Lower lobe of right lung (tissue), 2 donors: ENCODE data around the gene SMG9. TPM values are rescaled to one million over a fixed set of nuclear protein-coding genes. Genes with fewer than 3 reads are reported as not detected.

Experiments
- ATAC-seq, 2 donors: fragments of 200-7000 bp; cut with Tn5 transposase; one replicate each; pipeline ENCODE4 v1.9.1; 2020 to 2022; ENCODE audit warnings: mild to moderate bottlenecking in 2 of 2, moderate library complexity in 2 of 2
- DNase-seq: peaks from one replicate; pipeline ENCODE4 v3.0.0-alpha.2; 2020
- H3K27ac ChIP-seq: fragments of 200-600 bp; one replicate; pipeline ENCODE4 v1.8.0; 2022
- H3K27me3 ChIP-seq: fragments of 200-600 bp; one replicate; pipeline ENCODE4 v1.8.0; 2022; ENCODE audit warnings: low read depth
- H3K36me3 ChIP-seq: fragments of 200-600 bp; one replicate; pipeline ENCODE4 v1.8.0; 2022; ENCODE audit warnings: mild to moderate bottlenecking
- H3K4me1 ChIP-seq: fragments of 200-600 bp; one replicate; pipeline ENCODE4 v1.8.0; 2022
- H3K4me3 ChIP-seq: fragments of 200-600 bp; one replicate; pipeline ENCODE4 v1.8.0; 2022; ENCODE audit warnings: mild to moderate bottlenecking
- H3K9me3 ChIP-seq: fragments of 200-600 bp; one replicate; pipeline ENCODE4 v1.8.0; 2022
- intact Hi-C: fragments of 100-400 bp; cut with DNase I; formaldehyde crosslinking; loops from one replicate; pipeline ENCODE4 v1.11.0; 2022
- total RNA-seq: library from RNA; stranded (reverse); fragmentation: NEBNext Ultra II Directional; extraction: Animal tissue kit (Norgen Biotek cat#: 25700); gene quantifications from one replicate; pipeline ENCODE4 v1.2.1, GENCODE V29; 2021
- TF ChIP-seq, protein P1 (sequence below): fragments of 200-600 bp; IDR thresholded peaks from one replicate; pipeline ENCODE4 v1.8.0; 2022; ENCODE audit warnings: antibody characterized with exemption, mild to moderate bottlenecking
- donor health status: DM: no; HTN: yes; CAD: no; lungs with severe emphysema.

Gene SMG9
- total RNA-seq, 1 donor from 2014 or later = 47.3 TPM

DNA sequence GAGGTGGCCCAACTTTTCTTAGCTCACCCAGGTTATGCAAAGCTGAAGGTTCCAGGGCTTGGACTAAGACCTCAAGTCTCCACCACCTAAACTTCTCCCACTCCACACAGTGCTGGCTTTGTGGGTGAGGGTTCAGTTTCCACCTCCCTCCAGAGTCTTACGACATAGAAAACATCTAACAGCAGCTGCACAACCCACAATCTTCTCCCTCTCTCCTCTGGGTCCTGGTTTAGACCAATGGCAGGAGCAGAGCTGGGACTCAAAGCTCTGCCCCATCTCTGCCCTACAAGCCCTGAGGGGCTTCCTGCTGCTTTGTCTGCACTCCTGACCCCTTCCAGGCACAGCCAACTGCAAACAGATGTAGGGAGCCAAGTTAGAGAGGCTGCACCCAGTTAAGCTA is 22.9 kb downstream of the SMG9 start:
- no peak for ATAC-seq
- TF ChIP-seq, protein P1, sequence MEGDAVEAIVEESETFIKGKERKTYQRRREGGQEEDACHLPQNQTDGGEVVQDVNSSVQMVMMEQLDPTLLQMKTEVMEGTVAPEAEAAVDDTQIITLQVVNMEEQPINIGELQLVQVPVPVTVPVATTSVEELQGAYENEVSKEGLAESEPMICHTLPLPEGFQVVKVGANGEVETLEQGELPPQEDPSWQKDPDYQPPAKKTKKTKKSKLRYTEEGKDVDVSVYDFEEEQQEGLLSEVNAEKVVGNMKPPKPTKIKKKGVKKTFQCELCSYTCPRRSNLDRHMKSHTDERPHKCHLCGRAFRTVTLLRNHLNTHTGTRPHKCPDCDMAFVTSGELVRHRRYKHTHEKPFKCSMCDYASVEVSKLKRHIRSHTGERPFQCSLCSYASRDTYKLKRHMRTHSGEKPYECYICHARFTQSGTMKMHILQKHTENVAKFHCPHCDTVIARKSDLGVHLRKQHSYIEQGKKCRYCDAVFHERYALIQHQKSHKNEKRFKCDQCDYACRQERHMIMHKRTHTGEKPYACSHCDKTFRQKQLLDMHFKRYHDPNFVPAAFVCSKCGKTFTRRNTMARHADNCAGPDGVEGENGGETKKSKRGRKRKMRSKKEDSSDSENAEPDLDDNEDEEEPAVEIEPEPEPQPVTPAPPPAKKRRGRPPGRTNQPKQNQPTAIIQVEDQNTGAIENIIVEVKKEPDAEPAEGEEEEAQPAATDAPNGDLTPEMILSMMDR = no peak
- no peaks in the 10 kb centered on the region for H3K9me3 ChIP-seq

DNA sequence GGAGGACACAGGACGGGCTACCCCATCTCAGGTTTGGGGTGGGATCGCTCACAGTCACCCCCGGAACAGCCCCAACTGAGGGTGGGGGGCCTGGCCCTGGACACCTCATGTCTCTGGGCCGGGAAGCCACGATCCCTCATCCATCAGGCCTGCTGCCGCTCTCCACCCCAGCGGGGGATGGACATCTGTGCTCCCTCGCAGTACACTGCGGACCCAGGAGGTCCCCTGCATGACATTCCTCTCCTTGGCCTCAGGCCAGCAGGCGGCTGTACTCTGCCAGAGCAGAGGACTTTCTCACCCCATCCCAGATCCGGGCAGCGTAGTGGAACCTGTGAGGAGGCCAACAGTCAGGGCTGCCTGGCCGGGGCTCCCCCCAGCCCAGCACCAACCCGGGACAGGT is 23.4 kb downstream of the SMG9 start:
- intact Hi-C loops = no loop called here
- ATAC-seq (peak in 1 of 2 donors; percentile 14), DNase-seq (no peak)
- Histone ChIP-seq H3K27ac (no peak overlapping the region), H3K36me3 (peaks cover 82% of the 10 kb centered on the region), H3K27me3 (no peaks in the 10 kb centered on the region), H3K9me3 (no peaks in the 10 kb centered on the region), H3K4me1 (peaks cover 11% of the 10 kb centered on the region), H3K4me3 (no peak overlapping the region)
- TF ChIP-seq, protein P1 = no peak

More for the DNA sequence above, 22.9 kb downstream of the SMG9 start:
- H3K4me3 ChIP-seq = no peak overlapping the region
- H3K27ac ChIP-seq = no peak overlapping the region
- intact Hi-C loops = no loop called here
- no peak for DNase-seq
- peaks cover 87% of the 10 kb centered on the region for H3K36me3 ChIP-seq
- peaks cover 11% of the 10 kb centered on the region for H3K4me1 ChIP-seq
- H3K27me3 ChIP-seq = no peaks in the 10 kb centered on the region

DNA sequence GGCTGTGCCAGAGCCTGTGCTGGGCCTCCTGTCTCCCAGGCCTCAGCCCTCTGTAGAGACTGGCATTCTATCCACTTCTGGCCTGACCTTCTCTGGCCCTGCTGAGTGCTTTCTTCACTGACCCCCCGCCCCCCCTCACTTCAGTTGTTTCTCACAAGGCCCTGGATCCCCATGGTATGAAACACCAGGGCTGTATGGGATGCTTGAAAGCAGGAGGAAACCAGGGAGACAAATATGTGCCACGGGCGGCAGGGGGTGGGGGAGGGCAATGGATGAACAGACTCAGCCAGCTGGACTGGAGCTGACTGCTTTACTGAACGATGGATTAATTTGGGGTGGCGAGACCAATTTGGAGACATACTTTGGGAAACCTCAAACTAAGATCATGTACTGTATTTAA is 24.8 kb downstream of the SMG9 start:
- no peak overlapping the region for H3K27ac ChIP-seq

DNA sequence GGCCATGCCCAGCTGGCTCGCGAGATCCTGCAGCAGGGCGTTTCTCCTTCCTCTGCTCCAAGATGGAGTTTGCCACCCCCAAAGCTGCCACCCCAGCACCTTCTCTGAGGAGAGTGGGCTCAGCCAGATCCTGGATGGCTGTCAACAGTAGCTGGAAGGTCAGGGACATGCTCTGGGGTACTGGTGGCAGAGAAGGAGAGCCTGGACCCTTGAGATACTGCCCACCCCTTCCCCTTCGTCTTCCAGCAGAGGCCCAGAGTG is 27.2 kb downstream of the SMG9 start:
- Histone ChIP-seq H3K27me3 (no peaks in the 10 kb centered on the region), H3K4me1 (peaks cover 20% of the 10 kb centered on the region), H3K9me3 (no peaks in the 10 kb centered on the region), H3K27ac (no peak overlapping the region), H3K4me3 (no peak overlapping the region), H3K36me3 (peaks cover 47% of the 10 kb centered on the region)
- intact Hi-C loops = no loop called here
- DNase-seq = no peak
- TF ChIP-seq, protein P1 = no peak
- no peak for ATAC-seq

More for the DNA sequence above, 24.8 kb downstream of the SMG9 start:
- DNase-seq = no peak
- TF ChIP-seq, protein P1 = no peak
- Histone ChIP-seq H3K27me3 (no peaks in the 10 kb centered on the region), H3K36me3 (peaks cover 71% of the 10 kb centered on the region), H3K4me1 (peaks cover 20% of the 10 kb centered on the region), H3K4me3 (no peak overlapping the region), H3K9me3 (no peaks in the 10 kb centered on the region)
- no peak for ATAC-seq
- intact Hi-C loops = no loop called here

DNA sequence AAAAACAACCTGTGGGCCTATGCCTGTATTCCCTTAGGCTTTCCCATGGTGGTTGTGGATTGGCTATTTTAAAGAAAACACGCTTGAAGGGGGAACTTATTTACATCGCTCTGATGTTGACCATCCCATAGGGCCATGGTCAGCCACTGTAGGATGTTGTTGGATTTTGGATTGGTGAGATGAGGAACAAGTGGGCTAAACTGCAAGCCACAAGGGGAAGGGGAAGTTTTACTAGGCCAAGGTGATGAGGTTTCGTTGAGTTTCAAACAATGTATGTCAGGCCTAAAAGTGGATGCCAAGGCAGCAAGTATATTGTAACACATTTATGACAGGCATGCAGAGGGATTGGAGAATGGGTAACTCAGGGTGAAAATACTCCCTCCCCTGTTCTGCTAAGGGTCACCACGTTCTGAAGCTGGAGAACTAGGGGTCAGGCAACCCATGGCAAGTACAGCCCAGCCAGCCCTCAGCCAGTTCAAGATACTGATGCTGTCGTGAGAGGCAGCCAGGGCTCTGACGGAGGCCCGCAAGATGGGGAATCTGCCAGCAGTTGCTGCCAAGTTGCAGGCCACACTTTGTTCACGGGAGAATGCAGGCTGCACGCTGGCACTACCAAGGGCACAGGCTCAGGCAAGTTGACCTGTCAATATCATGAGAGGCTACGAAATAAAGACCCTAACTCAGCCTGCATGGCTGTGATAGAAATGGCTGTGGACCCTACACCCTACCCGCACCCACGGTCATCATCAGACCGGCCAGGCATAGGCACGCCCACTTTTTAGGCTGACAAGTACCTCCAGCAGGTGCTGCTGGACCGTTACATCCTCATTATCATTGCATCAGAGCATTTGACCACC is 27.8 kb downstream of the SMG9 start:
- H3K27me3 ChIP-seq = no peaks in the 10 kb centered on the region
- no peak for ATAC-seq
- TF ChIP-seq, protein P1 = no peak
- intact Hi-C loops = no loop called here
- H3K9me3 ChIP-seq = no peaks in the 10 kb centered on the region
- no peak overlapping the region for H3K4me3 ChIP-seq
- peaks cover 41% of the 10 kb centered on the region for H3K36me3 ChIP-seq
- no peak for DNase-seq
- H3K4me1 ChIP-seq = peaks cover 16% of the 10 kb centered on the region
- H3K27ac ChIP-seq = no peak overlapping the region
